Activated B cell treated with CpG ODN at 0.5 μM for 24 hours (primary cell): Measurements from ENCODE around the gene EAF2. TPM values are rescaled to one million over a fixed set of nuclear protein-coding genes. Genes with fewer than 3 reads are reported as not detected.

Source experiments
- ATAC-seq: fragments of 200-7000 bp; cut with Tn5 transposase; one replicate; pipeline ENCODE4 v1.10.0; 2021; ENCODE audit warnings: low read depth, mild to moderate bottlenecking, moderate library complexity
- CTCF ChIA-PET: fragments of 350-600 bp; sonication (Branson Sonifier 250); formaldehyde crosslinking; loops from one replicate; lab custom pipeline; 2021; ENCODE audit warnings: antibody characterized with exemption; lab: Charles Lee
- POLR2A ChIA-PET: fragments of 350-600 bp; sonication (Branson Sonifier 250); formaldehyde crosslinking; loops from one replicate; lab custom pipeline; 2021; ENCODE audit warnings: antibody characterized with exemption; lab: Charles Lee
- DNase-seq: peaks from one replicate; pipeline ENCODE4 v3.0.0; 2022
- H3K27ac Mint-ChIP-seq: one replicate; pipeline ENCODE4 v1.8.0; 2020; ENCODE audit warnings: mixed read lengths
- H3K27me3 Mint-ChIP-seq: one replicate; pipeline ENCODE4 v1.8.0; 2021; ENCODE audit warnings: mixed read lengths
- H3K36me3 Mint-ChIP-seq: one replicate; pipeline ENCODE4 v1.8.0; 2021; ENCODE audit warnings: low read depth, mixed read lengths
- H3K4me1 Mint-ChIP-seq: one replicate; pipeline ENCODE4 v1.8.0; 2021; ENCODE audit warnings: mixed read lengths
- H3K4me3 Mint-ChIP-seq: one replicate; pipeline ENCODE4 v1.8.0; 2020; ENCODE audit warnings: mild to moderate bottlenecking, mixed read lengths
- H3K9me3 Mint-ChIP-seq: one replicate; pipeline ENCODE4 v1.8.0; 2020; ENCODE audit warnings: mixed read lengths
- CTCF ChIP-seq: fragments of 200-600 bp; IDR thresholded peaks from one replicate; pipeline ENCODE4 v1.8.0; 2022; ENCODE audit warnings: antibody characterized with exemption, mild to moderate bottlenecking
- intact Hi-C: fragments of 100-400 bp; cut with micrococcal nuclease; formaldehyde crosslinking; loops from one replicate; pipeline ENCODE4 v1.15.1; 2024
- total RNA-seq: library from RNA; stranded (reverse); gene quantifications from 2 replicates; pipeline ENCODE4 v1.2.3, GENCODE V29; 2022

The EAF2 gene
- total RNA-seq, 1 donor from 2014 or later, result 43.3 TPM

- POLR2A ChIA-PET, result no interaction called here
- Mint-ChIP-seq H3K9me3 (no peaks in the 10 kb centered on the region), H3K36me3 (peaks cover 88% of the 10 kb centered on the region), H3K4me1 (peaks cover 1% of the 10 kb centered on the region), H3K27me3 (no peaks in the 10 kb centered on the region), H3K27ac (no peak overlapping the region), H3K4me3 (no peak overlapping the region)
- CTCF ChIA-PET, result no interaction called here
- DNase-seq (no peak), ATAC-seq (no peak)
- intact Hi-C loops, result no loop called here
- no peak for TF ChIP-seq CTCF
Observed at GRCh38 chr3:121918779-121919483, 83.9 kb downstream of the EAF2 start.

GRCh38 chr3:121924734-121925133, 89.7 kb downstream of the EAF2 start:
- Mint-ChIP-seq H3K27me3 (no peaks in the 10 kb centered on the region), H3K9me3 (no peaks in the 10 kb centered on the region), H3K36me3 (peaks cover 88% of the 10 kb centered on the region), H3K4me1 (no peaks in the 10 kb centered on the region), H3K4me3 (no peak overlapping the region), H3K27ac (no peak overlapping the region)
- DNase-seq (no peak), ATAC-seq (no peak)
- ChIA-PET CTCF (no interaction called here), POLR2A (interaction anchor here (0.6 kb wide), 1 partner anchor 10 kb away, joined by 4 read pairs; no protein-coding TSS in a partner anchor)
- intact Hi-C loops, result no loop called here
- TF ChIP-seq CTCF, result no peak

GRCh38 chr3:121926380-121926779, 91.4 kb downstream of the EAF2 start:
- no peaks in the 10 kb centered on the region for H3K4me1 Mint-ChIP-seq
- H3K27ac Mint-ChIP-seq, result no peak overlapping the region
- no peak overlapping the region for H3K4me3 Mint-ChIP-seq
- ChIA-PET POLR2A (no interaction called here), CTCF (no interaction called here)
- H3K9me3 Mint-ChIP-seq, result no peaks in the 10 kb centered on the region
- DNase-seq (no peak), ATAC-seq (no peak)
- no peak for TF ChIP-seq CTCF
- H3K27me3 Mint-ChIP-seq, result no peaks in the 10 kb centered on the region
- intact Hi-C loops, result no loop called here
- H3K36me3 Mint-ChIP-seq, result peaks cover 92% of the 10 kb centered on the region

Other genes starting within 250 kb of the EAF2 start
- gene FBXO40, start 241.8 kb upstream of the EAF2 start, total RNA-seq, result not detected in 2 replicates
- gene HCLS1, start 174.3 kb upstream of the EAF2 start, total RNA-seq, result 434 and 440 TPM in 2 replicates
- gene GOLGB1, start 85.5 kb upstream of the EAF2 start, total RNA-seq, result 37.3 and 44.7 TPM in 2 replicates
- gene IQCB1, start 149 bp upstream of the EAF2 start, total RNA-seq, result 40.1 and 52.4 TPM in 2 replicates
- 8.5 and 16.0 TPM in 2 replicates for gene SLC15A2, start 59.2 kb downstream of the EAF2 start, total RNA-seq
- gene ILDR1, start 187.0 kb downstream of the EAF2 start, total RNA-seq, result 1.3 and 1.4 TPM in 2 replicates
- gene CD86, start 220.2 kb downstream of the EAF2 start, total RNA-seq, result 31.2 and 31.7 TPM in 2 replicates